ENCODE measurements around the gene MRPL52. TPM values are rescaled to one million over a fixed set of nuclear protein-coding genes. Genes with fewer than 3 reads are reported as not detected.
A peak's percentile ranks its signal among the peaks of the same experiment; 100 is the strongest.

The MRPL52 gene
- polyA plus RNA-seq, 3 donors, result 32.3 to 164 (median 130) TPM

GRCh38 chr14:22786685-22787084 lies 43.0 kb upstream of the MRPL52 start:
- Histone ChIP-seq H3K27me3 (ENCODE audit: control insufficient read depth in 2 of 2, insufficient read depth in 2 of 2, low read length in 2 of 2) (no peaks in the 10 kb centered on the region), H3K36me3 (replicated peaks in 1 of 2; ENCODE audit: control insufficient read depth in 1 of 2, insufficient read depth in 2 of 2, low read length in 2 of 2) (peaks cover under 1 to 8% of the 10 kb centered on the region in 2 donors), H3K4me3 (replicated peaks in 1 of 3; ENCODE audit: low read depth in 2 of 3, low read length in 3 of 3) (no peak overlapping the region), H3K4me2 (replicated peaks; ENCODE audit: extremely low read depth, low read length, poor library complexity, severe bottlenecking) (no peak overlapping the region), H3K79me2 (ENCODE audit: insufficient read depth, low read length) (peaks cover 79% of the 10 kb centered on the region), H4K20me1 (ENCODE audit: insufficient read depth, low read length) (peaks cover 14% of the 10 kb centered on the region), H3K9me3 (replicated peaks in 1 of 2; ENCODE audit: control insufficient read depth in 1 of 2, insufficient read depth in 1 of 2, low read length in 2 of 2) (no peaks in the 10 kb centered on the region), H3K9ac (ENCODE audit: insufficient read depth, low read length, poor library complexity, severe bottlenecking) (no peak overlapping the region), H2AFZ (ENCODE audit: insufficient read depth, low read depth, low read length, poor library complexity, severe bottlenecking) (no peak overlapping the region), H3K4me1 (ENCODE audit: control insufficient read depth in 1 of 2, insufficient read depth in 2 of 2, low read length in 2 of 2) (peaks cover 56 to 59% of the 10 kb centered on the region in 2 donors), H3K27ac (ENCODE audit: low read depth in 1 of 2, low read length in 2 of 2) (peak overlapping the region in 1 of 2 donors; percentile 13)
- Mint-ChIP-seq H3K4me1 (peaks cover 60% of the 10 kb centered on the region), H3K4me3 (no peak overlapping the region), H3K36me3 (peaks cover 24 to 61% of the 10 kb centered on the region in 2 donors), H3K27ac (peak overlapping the region in 3 of 7 donors; percentile 21 to 50 (median 36)), H3K27me3 (ENCODE audit: low read depth in 3 of 3) (peaks cover 0 to 2% (median 0%) of the 10 kb centered on the region in 3 donors), H3K9me3 (peaks cover 0 to 4% (median 0%) of the 10 kb centered on the region in 7 donors)
- DNase-seq, result no peak
- WGBS (ENCODE audit: insufficient coverage), result 100% methylated on average over 2 of the region's 4 CpGs
- intact Hi-C loops (cut with micrococcal nuclease), result loop anchor here in 1 of 2 donors (5.0 kb wide), 1 partner anchor 36 kb away; no protein-coding TSS in a partner anchor
- TF ChIP-seq, protein P1, sequence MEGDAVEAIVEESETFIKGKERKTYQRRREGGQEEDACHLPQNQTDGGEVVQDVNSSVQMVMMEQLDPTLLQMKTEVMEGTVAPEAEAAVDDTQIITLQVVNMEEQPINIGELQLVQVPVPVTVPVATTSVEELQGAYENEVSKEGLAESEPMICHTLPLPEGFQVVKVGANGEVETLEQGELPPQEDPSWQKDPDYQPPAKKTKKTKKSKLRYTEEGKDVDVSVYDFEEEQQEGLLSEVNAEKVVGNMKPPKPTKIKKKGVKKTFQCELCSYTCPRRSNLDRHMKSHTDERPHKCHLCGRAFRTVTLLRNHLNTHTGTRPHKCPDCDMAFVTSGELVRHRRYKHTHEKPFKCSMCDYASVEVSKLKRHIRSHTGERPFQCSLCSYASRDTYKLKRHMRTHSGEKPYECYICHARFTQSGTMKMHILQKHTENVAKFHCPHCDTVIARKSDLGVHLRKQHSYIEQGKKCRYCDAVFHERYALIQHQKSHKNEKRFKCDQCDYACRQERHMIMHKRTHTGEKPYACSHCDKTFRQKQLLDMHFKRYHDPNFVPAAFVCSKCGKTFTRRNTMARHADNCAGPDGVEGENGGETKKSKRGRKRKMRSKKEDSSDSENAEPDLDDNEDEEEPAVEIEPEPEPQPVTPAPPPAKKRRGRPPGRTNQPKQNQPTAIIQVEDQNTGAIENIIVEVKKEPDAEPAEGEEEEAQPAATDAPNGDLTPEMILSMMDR (IDR thresholded peaks at IDR 0.05), result no peak

DNA sequence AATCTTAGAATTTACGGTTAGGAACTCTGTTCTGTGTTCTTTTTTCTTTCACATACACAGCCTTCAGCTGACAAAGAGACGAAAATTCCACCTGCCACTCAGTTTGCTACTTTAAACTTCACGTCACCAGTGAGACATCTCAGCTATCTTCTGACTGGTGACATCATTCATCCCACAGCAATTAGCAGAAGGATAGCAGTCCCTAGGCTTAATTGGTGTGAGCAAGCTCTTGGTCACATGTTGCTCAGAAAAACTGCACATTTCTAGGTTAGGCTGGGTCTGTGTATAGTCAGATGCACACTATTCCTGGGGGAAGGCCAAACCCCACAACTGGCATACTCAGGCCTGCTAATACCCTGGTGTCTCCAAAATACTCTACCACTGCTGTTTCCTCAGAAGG lies 38.4 kb upstream of the MRPL52 start:
- peaks cover 42 to 54% of the 10 kb centered on the region in 2 donors for H3K4me1 ChIP-seq (ENCODE audit: control insufficient read depth in 1 of 2, insufficient read depth in 2 of 2, low read length in 2 of 2)
- Mint-ChIP-seq H3K9me3 (peaks cover 0 to 4% (median 0%) of the 10 kb centered on the region in 7 donors), H3K27me3 (ENCODE audit: low read depth in 3 of 3) (peaks cover 0 to 2% (median 0%) of the 10 kb centered on the region in 3 donors), H3K4me3 (peak overlapping the region in 1 of 2 donors; percentile 41), H3K27ac (peak overlapping the region; percentile 94 to 98 (median 97)), H3K4me1 (peaks cover 59% of the 10 kb centered on the region), H3K36me3 (peaks cover 40 to 75% of the 10 kb centered on the region in 2 donors)
- DNase-seq, result peak; percentile 38 to 88 (median 57)
- TF ChIP-seq, protein P1 (IDR thresholded peaks at IDR 0.05), result no peak
- H3K4me3 ChIP-seq (replicated peaks in 1 of 3; ENCODE audit: low read depth in 2 of 3, low read length in 3 of 3), result peak overlapping the region in 1 of 3 experiments; percentile 19
- peak overlapping the region; percentile 43 for H3K9ac ChIP-seq (ENCODE audit: insufficient read depth, low read length, poor library complexity, severe bottlenecking)
- intact Hi-C loops (cut with micrococcal nuclease), result no loop called here
- peaks cover 88% of the 10 kb centered on the region for H3K79me2 ChIP-seq (ENCODE audit: insufficient read depth, low read length)
- no peaks in the 10 kb centered on the region for H3K27me3 ChIP-seq (ENCODE audit: control insufficient read depth in 2 of 2, insufficient read depth in 2 of 2, low read length in 2 of 2)
- H4K20me1 ChIP-seq (ENCODE audit: insufficient read depth, low read length), result peaks cover 22% of the 10 kb centered on the region
- peak overlapping the region; percentile 85 to 92 for H3K27ac ChIP-seq (ENCODE audit: low read depth in 1 of 2, low read length in 2 of 2)
- peak overlapping the region; percentile 41 for H3K4me2 ChIP-seq (replicated peaks; ENCODE audit: extremely low read depth, low read length, poor library complexity, severe bottlenecking)
- WGBS (ENCODE audit: insufficient coverage), result 100% methylated on average over 1 of the region's 3 CpGs
- H3K9me3 ChIP-seq (replicated peaks in 1 of 2; ENCODE audit: control insufficient read depth in 1 of 2, insufficient read depth in 1 of 2, low read length in 2 of 2), result no peaks in the 10 kb centered on the region
- no peak overlapping the region for H2AFZ ChIP-seq (ENCODE audit: insufficient read depth, low read depth, low read length, poor library complexity, severe bottlenecking)
- peaks cover 14 to 42% of the 10 kb centered on the region in 2 donors for H3K36me3 ChIP-seq (replicated peaks in 1 of 2; ENCODE audit: control insufficient read depth in 1 of 2, insufficient read depth in 2 of 2, low read length in 2 of 2)

All from CD14-positive monocyte (primary cell).